ENCODE data around the gene PINK1. TPM values are rescaled to one million over a fixed set of nuclear protein-coding genes. Genes with fewer than 3 reads are reported as not detected.

The PINK1 gene
- polyA plus RNA-seq, 1 donor (not counting 4 experiments of a cell fraction or from before 2014, with no cell fraction given) = 44.6 TPM

DNA sequence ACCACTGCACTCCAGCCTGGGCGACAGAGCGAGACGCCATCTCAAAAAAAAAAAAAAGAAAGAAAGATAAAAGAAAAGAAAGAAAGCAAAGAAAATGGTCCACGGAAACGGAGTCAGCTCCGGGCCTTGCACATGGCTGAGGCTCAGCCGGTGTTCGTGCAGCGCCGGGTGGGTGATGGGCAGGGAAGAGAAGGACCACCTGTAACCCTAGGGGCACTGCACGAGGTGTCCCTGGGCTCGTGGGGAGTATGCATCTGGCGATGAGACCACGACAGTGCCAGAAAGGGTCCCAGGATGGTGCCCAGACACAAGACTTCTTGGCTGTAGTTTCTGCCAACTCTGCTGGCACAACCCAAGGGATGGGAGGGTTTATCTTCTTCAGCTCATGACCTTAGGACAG is 38.5 kb upstream of the PINK1 start:
- no peak for FAIRE-seq
- dilution Hi-C loops (cut with MboI; ENCODE audit: extremely low pct_ligation_motif_present, low sequenced_read_pairs) = no loop called here
- no peak for TF ChIP-seq EZH2 (IDR thresholded peaks at IDR 0.05; ENCODE audit: low read length)
- TF ChIP-seq, protein P1, sequence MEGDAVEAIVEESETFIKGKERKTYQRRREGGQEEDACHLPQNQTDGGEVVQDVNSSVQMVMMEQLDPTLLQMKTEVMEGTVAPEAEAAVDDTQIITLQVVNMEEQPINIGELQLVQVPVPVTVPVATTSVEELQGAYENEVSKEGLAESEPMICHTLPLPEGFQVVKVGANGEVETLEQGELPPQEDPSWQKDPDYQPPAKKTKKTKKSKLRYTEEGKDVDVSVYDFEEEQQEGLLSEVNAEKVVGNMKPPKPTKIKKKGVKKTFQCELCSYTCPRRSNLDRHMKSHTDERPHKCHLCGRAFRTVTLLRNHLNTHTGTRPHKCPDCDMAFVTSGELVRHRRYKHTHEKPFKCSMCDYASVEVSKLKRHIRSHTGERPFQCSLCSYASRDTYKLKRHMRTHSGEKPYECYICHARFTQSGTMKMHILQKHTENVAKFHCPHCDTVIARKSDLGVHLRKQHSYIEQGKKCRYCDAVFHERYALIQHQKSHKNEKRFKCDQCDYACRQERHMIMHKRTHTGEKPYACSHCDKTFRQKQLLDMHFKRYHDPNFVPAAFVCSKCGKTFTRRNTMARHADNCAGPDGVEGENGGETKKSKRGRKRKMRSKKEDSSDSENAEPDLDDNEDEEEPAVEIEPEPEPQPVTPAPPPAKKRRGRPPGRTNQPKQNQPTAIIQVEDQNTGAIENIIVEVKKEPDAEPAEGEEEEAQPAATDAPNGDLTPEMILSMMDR (optimal IDR thresholded peaks at IDR 0.05 in 1 of 3, IDR thresholded peaks at IDR 0.05 in 1 of 3, conservative IDR thresholded peaks at IDR 0.05 in 1 of 3; ENCODE audit: extremely low read depth in 1 of 3, insufficient read depth in 2 of 3, low read length in 3 of 3) = no peak

DNA sequence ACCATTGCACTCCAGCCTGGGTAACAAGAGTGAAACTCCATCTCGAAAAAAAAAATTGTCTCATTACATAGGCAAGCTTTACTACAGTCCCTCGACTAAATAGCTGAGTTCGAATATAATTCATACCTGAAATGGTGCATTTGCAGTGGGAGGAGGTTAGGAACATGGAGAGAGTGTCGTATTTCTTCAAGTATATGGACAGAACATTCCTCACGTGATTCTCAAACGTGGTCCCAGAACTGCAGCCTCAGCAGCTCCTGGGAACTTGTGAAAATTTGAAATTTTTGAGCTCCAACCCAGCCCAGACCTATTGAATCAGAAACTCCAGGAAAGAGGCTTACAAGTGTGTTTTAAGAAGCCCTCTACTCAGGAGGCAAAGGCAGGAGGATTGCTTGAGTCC is 37.2 kb upstream of the PINK1 start:
- H3K4me1 ChIP-seq (ENCODE audit: control insufficient read depth, extremely low read depth, insufficient read depth, low read length) = peaks cover 3% of the 10 kb centered on the region
- no peaks in the 10 kb centered on the region for H3K27me3 ChIP-seq (ENCODE audit: control insufficient read depth, extremely low read depth, insufficient read depth, low read length)
- H3K9ac ChIP-seq (ENCODE audit: control insufficient read depth, extremely low read depth, insufficient read depth, low read length) = no peak overlapping the region
- H3K4me3 ChIP-seq (ENCODE audit: control insufficient read depth in 2 of 3, extremely low read depth in 1 of 3, insufficient read depth in 2 of 3, low read depth in 1 of 3, low read length in 3 of 3) = no peak overlapping the region
- TF ChIP-seq, protein P1 (optimal IDR thresholded peaks at IDR 0.05 in 1 of 3, IDR thresholded peaks at IDR 0.05 in 1 of 3, conservative IDR thresholded peaks at IDR 0.05 in 1 of 3; ENCODE audit: extremely low read depth in 1 of 3, insufficient read depth in 2 of 3, low read length in 3 of 3) = no peak
- TF ChIP-seq EZH2 (IDR thresholded peaks at IDR 0.05; ENCODE audit: low read length) = no peak
- DNase-seq (ENCODE audit: low read depth, low spot score) = no peak
- H3K79me2 ChIP-seq (ENCODE audit: control insufficient read depth, insufficient read depth, low read length) = peaks cover 18% of the 10 kb centered on the region
- dilution Hi-C loops (cut with MboI; ENCODE audit: extremely low pct_ligation_motif_present, low sequenced_read_pairs) = no loop called here
- H3K4me2 ChIP-seq (ENCODE audit: control insufficient read depth, extremely low read depth, insufficient read depth, low read depth, low read length) = no peak overlapping the region
- FAIRE-seq = no peak
- peaks cover 4 to 9% of the 10 kb centered on the region in 2 experiments for H3K36me3 ChIP-seq (ENCODE audit: control insufficient read depth in 2 of 2, extremely low read depth in 1 of 2, insufficient read depth in 2 of 2, low read length in 2 of 2)
- H3K9me1 ChIP-seq (ENCODE audit: control insufficient read depth, extremely low read depth, insufficient read depth, low read length) = peaks cover 4% of the 10 kb centered on the region
- H3K9me3 ChIP-seq (ENCODE audit: control insufficient read depth, low read depth, low read length) = no peaks in the 10 kb centered on the region
- no peak overlapping the region for H3K27ac ChIP-seq (ENCODE audit: control insufficient read depth, insufficient read depth, low read length)
- no peak overlapping the region for H2AFZ ChIP-seq (ENCODE audit: control insufficient read depth, low read length)
- H4K20me1 ChIP-seq (ENCODE audit: control insufficient read depth, extremely low read depth, insufficient read depth, low read length) = no peaks in the 10 kb centered on the region

More for the DNA sequence above, 38.5 kb upstream of the PINK1 start:
- Histone ChIP-seq H3K27me3 (ENCODE audit: control insufficient read depth, extremely low read depth, insufficient read depth, low read length) (no peaks in the 10 kb centered on the region), H3K27ac (ENCODE audit: control insufficient read depth, insufficient read depth, low read length) (no peak overlapping the region), H3K4me2 (ENCODE audit: control insufficient read depth, extremely low read depth, insufficient read depth, low read depth, low read length) (no peak overlapping the region), H3K9me3 (ENCODE audit: control insufficient read depth, low read depth, low read length) (no peaks in the 10 kb centered on the region), H3K36me3 (ENCODE audit: control insufficient read depth in 2 of 2, extremely low read depth in 1 of 2, insufficient read depth in 2 of 2, low read length in 2 of 2) (peaks cover 4 to 9% of the 10 kb centered on the region in 2 experiments), H3K4me3 (ENCODE audit: control insufficient read depth in 2 of 3, extremely low read depth in 1 of 3, insufficient read depth in 2 of 3, low read depth in 1 of 3, low read length in 3 of 3) (no peak overlapping the region), H3K9ac (ENCODE audit: control insufficient read depth, extremely low read depth, insufficient read depth, low read length) (no peak overlapping the region), H2AFZ (ENCODE audit: control insufficient read depth, low read length) (no peak overlapping the region), H3K9me1 (ENCODE audit: control insufficient read depth, extremely low read depth, insufficient read depth, low read length) (peaks cover under 1% of the 10 kb centered on the region), H4K20me1 (ENCODE audit: control insufficient read depth, extremely low read depth, insufficient read depth, low read length) (no peaks in the 10 kb centered on the region), H3K79me2 (ENCODE audit: control insufficient read depth, insufficient read depth, low read length) (peaks cover 28% of the 10 kb centered on the region), H3K4me1 (ENCODE audit: control insufficient read depth, extremely low read depth, insufficient read depth, low read length) (peaks cover 3% of the 10 kb centered on the region)
- DNase-seq (ENCODE audit: low read depth, low spot score) = no peak

All from keratinocyte (primary cell).